ENCODE results near the gene SLC13A5.
"Not testable (repeated sequence)": the region's sequence is repeated elsewhere in the genome, so short reads cannot be mapped to it uniquely, and the experiment has no call there.

The SLC13A5 gene

DNA sequence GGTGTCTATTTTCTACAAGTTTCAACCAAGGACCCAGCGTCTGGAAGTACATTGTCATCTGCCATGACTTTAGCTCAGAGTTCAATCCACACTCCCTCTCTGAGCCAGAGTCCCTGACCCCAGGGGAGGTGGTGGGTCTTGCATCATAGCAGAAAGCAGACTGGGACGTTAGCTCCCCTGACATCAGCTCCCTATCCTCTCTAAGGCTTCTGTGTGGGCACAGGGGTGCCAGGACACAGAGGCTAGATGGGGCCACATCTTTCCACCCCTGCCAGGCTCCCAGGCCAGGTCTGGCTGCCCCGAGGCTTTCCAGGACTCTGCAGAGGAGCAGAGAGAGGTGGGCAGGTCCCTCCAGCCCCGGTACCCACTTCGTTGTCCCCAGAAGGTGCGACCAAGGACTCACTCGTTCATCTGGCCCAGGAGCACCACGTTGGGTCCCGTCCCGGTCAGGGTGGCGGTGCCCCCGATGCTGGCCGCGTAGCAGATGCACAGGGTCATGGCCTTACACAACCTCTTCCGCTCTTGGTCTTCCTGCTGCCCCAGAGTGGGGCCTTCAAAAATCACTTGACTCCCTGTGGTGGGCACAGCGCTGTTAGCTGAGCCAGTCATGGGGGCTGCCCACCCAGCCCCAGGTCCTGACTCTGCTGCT is 10.5 kb downstream of the SLC13A5 start:
- Histone ChIP-seq H3K9ac (ENCODE audit: low read depth, low read length) (no peak overlapping the region), H3K36me3 (ENCODE audit: insufficient read depth, low read length) (no peaks in the 10 kb centered on the region), H3K9me3 (ENCODE audit: control insufficient read depth, insufficient read depth, low read length) (no peaks in the 10 kb centered on the region), H3K4me1 (ENCODE audit: insufficient read depth, low read length) (peaks cover 16% of the 10 kb centered on the region; the same call in 1 of the 2 replicates)

DNA sequence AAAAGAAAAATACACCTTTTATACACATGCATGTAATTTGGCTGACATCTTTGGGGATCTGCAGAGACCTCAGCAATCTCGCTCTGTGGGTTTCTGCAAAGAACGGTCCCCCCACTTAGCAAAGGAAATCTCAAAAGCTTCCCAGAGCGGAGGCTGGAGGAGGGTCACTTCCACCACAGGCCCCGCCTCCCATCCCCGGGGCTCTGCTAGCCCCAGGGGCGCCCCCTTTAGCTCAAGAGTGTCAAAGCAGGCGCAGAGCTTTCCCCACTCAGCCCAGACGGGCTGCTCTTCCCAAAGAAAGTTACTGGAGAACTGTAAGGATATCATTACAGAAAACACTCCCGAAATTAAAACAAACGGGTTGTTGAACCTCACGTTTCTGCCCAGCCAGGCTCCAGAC is 11.4 kb downstream of the SLC13A5 start:
- H3K9ac ChIP-seq (ENCODE audit: low read depth, low read length), result no peak overlapping the region
- H3K36me3 ChIP-seq (ENCODE audit: insufficient read depth, low read length), result no peaks in the 10 kb centered on the region
- peaks cover 16% of the 10 kb centered on the region; the same call in 1 of the 2 replicates for H3K4me1 ChIP-seq (ENCODE audit: insufficient read depth, low read length)
- no peaks in the 10 kb centered on the region for H3K9me3 ChIP-seq (ENCODE audit: control insufficient read depth, insufficient read depth, low read length)

DNA sequence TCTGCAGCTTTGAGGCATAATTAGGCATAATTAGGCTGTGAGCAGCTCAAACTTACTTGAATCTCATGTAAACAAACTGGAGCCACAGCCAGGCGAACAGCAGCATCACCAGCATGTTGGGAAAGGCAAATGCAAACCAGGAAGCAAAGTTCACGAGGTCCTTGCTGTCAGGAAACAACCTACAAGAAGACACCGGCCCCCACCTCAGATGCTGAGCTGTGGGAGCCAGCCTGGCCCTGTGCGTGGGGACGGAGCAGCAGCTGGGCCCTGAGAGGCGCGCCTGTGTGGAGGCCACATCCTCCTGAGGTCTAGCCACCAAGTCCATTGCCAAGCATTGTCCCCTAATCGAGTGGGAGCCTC is 12.2 kb downstream of the SLC13A5 start:
- Histone ChIP-seq H3K9me3 (ENCODE audit: control insufficient read depth, insufficient read depth, low read length) (no peaks in the 10 kb centered on the region), H3K9ac (ENCODE audit: low read depth, low read length) (no peak overlapping the region), H3K4me1 (ENCODE audit: insufficient read depth, low read length) (peaks cover 16% of the 10 kb centered on the region; the same call in 1 of the 2 replicates), H3K36me3 (ENCODE audit: insufficient read depth, low read length) (no peaks in the 10 kb centered on the region)

DNA sequence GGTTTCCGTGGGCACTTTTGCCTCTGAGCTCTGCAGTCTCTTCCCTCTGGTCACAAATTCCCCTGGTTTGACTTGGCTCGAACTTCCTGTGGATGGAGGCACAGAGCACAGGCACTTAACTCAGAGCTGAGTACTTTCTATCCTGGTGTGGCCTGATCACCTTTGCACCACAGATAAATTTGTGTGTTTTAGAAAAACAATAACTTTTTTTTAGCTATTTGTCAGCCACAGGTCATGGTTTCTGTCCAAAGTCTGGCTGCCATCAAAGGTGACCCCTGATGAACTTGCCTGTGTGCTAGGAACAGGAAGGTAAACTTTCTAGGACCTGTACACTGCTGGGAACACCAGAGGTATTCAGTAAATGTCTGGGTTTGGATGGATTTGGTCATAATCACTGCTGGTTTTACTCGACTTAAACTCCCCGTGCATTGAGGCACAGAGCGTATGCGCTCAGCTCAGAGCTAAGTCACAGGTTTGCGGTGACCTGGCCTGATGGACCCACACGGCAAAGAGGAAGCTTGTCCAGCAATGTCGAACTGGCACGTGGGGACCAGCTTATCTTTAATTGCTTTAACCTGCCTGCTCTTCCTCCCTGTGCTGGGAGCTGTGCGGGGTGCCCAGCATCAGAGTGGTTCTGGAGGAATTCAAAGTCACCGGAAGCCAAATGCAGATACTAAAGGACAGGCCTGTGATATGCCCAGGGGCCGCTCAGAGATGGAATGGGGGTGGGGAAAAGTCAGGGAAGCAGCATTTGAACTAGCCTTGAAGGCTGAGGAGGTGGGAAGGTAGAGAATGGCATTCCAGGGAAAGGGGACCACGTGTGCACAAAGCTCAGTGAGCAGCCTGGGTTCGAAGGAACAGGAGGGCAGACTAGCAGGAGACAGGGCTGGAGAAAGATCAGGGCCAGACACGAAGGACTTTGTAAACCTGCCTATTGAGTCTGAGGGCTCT is 12.9 kb downstream of the SLC13A5 start:
- Histone ChIP-seq H3K4me1 (ENCODE audit: insufficient read depth, low read length) (peaks cover 16% of the 10 kb centered on the region; the same call in 1 of the 2 replicates), H3K36me3 (ENCODE audit: insufficient read depth, low read length) (no peaks in the 10 kb centered on the region), H3K9me3 (ENCODE audit: control insufficient read depth, insufficient read depth, low read length) (no peaks in the 10 kb centered on the region), H3K9ac (ENCODE audit: low read depth, low read length) (no peak overlapping the region)

DNA sequence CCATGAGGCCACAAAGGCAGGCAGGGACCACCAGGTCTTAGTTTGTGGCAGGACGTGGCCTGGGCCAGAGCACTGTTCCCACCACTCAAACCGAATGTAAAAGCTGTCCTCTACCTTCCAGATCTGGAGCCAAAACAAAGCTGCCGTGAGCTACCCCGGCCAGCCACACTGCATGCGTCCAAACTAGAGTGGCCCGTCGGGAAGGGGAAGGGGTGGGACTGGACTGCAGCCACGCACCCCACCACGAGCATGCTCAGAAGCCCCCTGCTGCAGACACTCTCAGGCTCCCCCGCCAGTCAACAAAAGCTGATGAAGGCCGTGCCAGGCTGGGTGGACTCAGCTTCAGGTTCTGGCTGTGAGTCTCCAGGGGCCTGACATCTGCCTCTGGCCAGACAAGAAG is 15.2 kb downstream of the SLC13A5 start:
- peaks cover 16% of the 10 kb centered on the region; the same call in 1 of the 2 replicates for H3K4me1 ChIP-seq (ENCODE audit: insufficient read depth, low read length)
- H3K9ac ChIP-seq (ENCODE audit: low read depth, low read length), result no peak overlapping the region
- no peaks in the 10 kb centered on the region for H3K36me3 ChIP-seq (ENCODE audit: insufficient read depth, low read length)
- H3K9me3 ChIP-seq (ENCODE audit: control insufficient read depth, insufficient read depth, low read length), result no peaks in the 10 kb centered on the region

DNA sequence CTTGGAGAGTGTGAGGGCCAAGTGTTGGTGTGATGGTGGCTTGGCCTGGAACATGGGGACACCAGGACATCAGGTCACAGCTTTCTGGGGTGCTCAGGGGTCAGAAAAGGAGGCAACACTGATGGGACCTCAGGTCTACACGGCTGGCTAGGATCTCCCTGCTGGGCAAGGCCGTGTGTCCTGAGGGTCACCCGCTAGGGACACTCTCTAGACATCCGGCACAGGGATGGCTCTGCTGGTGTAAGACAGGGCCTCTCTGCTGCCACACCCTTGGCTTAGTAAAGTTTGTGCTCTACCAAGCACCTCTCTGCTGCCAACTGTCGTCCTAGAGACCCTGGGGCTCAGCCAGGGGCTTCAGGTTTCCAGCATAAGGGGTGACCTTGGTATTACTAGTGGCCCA is 16.3 kb downstream of the SLC13A5 start:
- no peaks in the 10 kb centered on the region for H3K9me3 ChIP-seq (ENCODE audit: control insufficient read depth, insufficient read depth, low read length)
- peaks cover 16% of the 10 kb centered on the region; the same call in 1 of the 2 replicates for H3K4me1 ChIP-seq (ENCODE audit: insufficient read depth, low read length)
- H3K36me3 ChIP-seq (ENCODE audit: insufficient read depth, low read length), result no peaks in the 10 kb centered on the region
- H3K9ac ChIP-seq (ENCODE audit: low read depth, low read length), result no peak overlapping the region

DNA sequence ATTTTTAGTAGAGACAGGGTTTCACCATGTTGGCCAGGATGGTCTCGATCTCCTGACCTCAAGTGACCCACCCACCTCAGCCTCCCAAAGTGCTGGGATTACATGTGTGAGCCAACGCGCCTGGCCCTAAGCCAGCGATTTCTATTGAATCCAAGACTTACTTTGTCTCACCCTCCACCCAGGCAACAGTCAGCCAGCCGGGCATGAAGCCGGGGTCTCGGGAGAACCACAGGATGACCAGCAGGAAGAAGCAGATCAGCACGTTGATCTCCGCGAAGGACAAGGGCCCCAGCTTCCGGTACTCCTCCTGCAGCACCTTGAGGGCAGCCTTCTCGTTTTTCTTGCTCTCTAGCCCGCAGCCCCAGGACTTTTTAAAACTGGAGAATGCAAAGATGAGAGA is 17.6 kb downstream of the SLC13A5 start:
- Histone ChIP-seq H3K4me1 (ENCODE audit: insufficient read depth, low read length) (peaks cover 5% of the 10 kb centered on the region; the same call in 1 of the 2 replicates), H3K9me3 (ENCODE audit: control insufficient read depth, insufficient read depth, low read length) (no peaks in the 10 kb centered on the region)

DNA sequence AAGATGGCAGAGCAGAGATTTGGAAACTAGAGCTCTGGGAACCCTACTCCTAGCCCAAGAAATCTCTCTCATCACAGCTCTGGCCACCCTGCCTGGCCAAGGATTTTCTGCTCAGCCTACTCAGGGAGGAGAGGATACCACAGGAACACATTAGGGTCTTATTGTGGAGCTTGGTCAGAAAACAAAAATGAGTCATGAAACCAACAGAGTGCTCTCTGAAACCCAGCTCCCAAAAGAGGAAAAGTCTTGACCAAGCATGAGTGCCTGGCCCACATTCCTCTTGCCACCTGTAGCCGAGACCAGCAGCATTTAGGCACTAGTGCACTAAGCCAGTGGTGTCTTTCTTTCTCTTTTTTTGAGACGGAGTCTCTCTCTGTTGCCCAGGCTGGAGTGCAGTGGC is 18.1 kb downstream of the SLC13A5 start:
- Histone ChIP-seq H3K36me3 (ENCODE audit: insufficient read depth, low read length) (no peaks in the 10 kb centered on the region), H3K4me1 (ENCODE audit: insufficient read depth, low read length) (peaks cover 1% of the 10 kb centered on the region; the same call in 1 of the 2 replicates), H3K9ac (ENCODE audit: low read depth, low read length) (no peak overlapping the region), H3K9me3 (ENCODE audit: control insufficient read depth, insufficient read depth, low read length) (no peaks in the 10 kb centered on the region)

More for the DNA sequence above, 17.6 kb downstream of the SLC13A5 start:
- no peak overlapping the region for H3K9ac ChIP-seq (ENCODE audit: low read depth, low read length)
- H3K36me3 ChIP-seq (ENCODE audit: insufficient read depth, low read length), result no peaks in the 10 kb centered on the region

DNA sequence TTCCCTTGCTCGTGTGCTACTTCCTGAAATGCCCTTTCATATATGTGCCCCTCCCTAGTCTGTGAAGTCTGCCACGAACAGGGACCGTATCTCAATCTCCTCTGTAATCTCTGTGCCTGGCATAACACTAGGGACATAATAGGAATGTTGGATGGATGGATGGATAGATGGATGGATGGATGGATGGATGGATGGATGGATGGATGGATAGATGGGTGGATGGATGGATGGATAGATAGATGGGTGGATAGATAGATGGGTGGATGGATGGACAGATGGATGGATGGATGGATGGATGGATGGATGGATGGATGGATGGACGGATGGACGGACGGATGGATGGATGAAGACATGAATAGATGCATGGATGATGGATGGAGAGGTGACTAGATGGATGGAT is 21.2 kb downstream of the SLC13A5 start:
- H3K9ac ChIP-seq (ENCODE audit: low read depth, low read length); H3K36me3 ChIP-seq (ENCODE audit: insufficient read depth, low read length); H3K9me3 ChIP-seq (ENCODE audit: control insufficient read depth, insufficient read depth, low read length); H3K4me1 ChIP-seq (ENCODE audit: insufficient read depth, low read length): not testable (repeated sequence)

DNA sequence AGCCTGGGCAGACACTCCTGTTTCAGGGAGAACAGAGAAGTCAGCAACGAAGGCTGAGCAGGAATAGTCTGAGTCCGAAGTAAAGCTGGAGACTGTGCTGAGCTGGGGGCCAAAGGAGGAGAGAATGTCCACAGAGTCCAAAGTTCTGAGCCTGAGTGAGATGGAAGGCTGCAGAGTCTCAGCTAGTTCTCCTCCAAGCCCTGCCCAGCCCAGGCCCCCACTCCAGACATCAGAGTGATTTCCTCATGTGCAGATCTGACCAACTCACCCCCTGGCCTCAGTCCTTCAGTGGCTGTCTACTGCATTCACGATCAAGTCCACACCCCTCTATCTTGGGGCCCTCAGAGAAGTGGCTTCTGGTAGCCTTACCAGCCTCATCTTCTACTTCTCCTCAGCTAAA is 21.6 kb downstream of the SLC13A5 start:
- Histone ChIP-seq H3K9ac (ENCODE audit: low read depth, low read length) (no peak overlapping the region), H3K4me1 (ENCODE audit: insufficient read depth, low read length) (no peaks in the 10 kb centered on the region), H3K9me3 (ENCODE audit: control insufficient read depth, insufficient read depth, low read length) (no peaks in the 10 kb centered on the region), H3K36me3 (ENCODE audit: insufficient read depth, low read length) (no peaks in the 10 kb centered on the region)

DNA sequence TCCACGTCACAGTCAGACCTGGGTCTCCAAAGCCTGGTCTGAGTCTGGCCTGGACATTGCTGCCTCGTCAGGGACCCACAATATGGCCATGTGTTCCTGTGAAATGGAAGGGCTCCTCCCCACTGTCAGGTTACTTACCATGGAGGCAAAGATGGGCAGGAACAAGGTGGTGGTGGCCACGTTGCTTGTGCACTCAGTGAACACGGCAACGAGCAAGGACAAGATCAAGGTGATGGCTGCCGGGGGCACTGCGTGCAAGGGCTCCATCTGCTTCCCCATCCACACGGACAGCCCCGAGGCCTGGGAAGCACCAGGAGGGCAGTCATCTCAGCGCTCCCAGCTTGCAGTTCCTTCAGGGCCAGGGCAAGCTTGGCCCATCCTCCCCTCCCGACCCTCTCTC is 22.5 kb downstream of the SLC13A5 start:
- Histone ChIP-seq H3K4me1 (ENCODE audit: insufficient read depth, low read length) (no peaks in the 10 kb centered on the region), H3K9me3 (ENCODE audit: control insufficient read depth, insufficient read depth, low read length) (no peaks in the 10 kb centered on the region), H3K9ac (ENCODE audit: low read depth, low read length) (no peak overlapping the region), H3K36me3 (ENCODE audit: insufficient read depth, low read length) (no peaks in the 10 kb centered on the region)

DNA sequence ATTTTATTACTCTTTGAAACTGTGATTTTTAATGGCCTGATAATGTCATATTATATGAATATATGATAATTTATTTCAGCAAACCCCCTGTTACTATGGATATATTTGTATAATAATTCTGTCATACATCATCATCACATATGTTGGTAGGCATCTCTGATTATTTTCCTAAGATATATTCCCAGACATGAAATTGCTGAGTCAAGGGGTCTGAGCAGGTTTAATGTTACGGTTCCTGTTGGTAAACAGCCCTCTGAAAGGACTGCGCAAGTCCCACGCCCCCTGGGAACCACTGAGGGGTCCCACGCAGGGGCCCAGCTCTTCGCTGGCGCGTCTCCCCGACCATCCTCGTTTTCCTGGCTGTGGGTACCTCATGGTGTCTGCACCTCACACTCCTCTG is 24.2 kb downstream of the SLC13A5 start:
- Histone ChIP-seq H3K4me1 (ENCODE audit: insufficient read depth, low read length) (no peaks in the 10 kb centered on the region), H3K9ac (ENCODE audit: low read depth, low read length) (no peak overlapping the region), H3K9me3 (ENCODE audit: control insufficient read depth, insufficient read depth, low read length) (no peaks in the 10 kb centered on the region), H3K36me3 (ENCODE audit: insufficient read depth, low read length) (no peaks in the 10 kb centered on the region)

DNA sequence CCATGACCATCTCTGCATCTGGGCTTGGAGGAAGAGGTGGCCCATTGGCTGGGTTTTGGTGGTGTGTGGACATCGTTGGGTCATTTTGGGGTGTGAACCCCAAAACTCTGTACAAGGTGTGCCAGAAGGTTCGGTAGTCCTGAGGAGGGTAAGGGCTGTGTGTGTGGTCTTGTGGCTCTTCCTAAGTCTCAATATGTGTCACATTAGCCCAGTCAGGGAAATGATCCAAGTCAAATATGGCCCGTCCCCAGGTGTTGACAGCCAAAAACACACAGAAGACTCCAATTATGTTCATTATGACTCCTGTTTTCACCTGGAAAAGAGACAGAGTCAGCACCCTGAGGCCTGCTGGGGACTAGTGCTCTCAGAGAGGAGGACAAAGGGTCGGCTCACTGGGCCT is 27.1 kb downstream of the SLC13A5 start:
- Histone ChIP-seq H3K9ac (ENCODE audit: low read depth, low read length) (no peak overlapping the region), H3K4me1 (ENCODE audit: insufficient read depth, low read length) (no peaks in the 10 kb centered on the region), H3K36me3 (ENCODE audit: insufficient read depth, low read length) (no peaks in the 10 kb centered on the region), H3K9me3 (ENCODE audit: control insufficient read depth, insufficient read depth, low read length) (no peaks in the 10 kb centered on the region)

DNA sequence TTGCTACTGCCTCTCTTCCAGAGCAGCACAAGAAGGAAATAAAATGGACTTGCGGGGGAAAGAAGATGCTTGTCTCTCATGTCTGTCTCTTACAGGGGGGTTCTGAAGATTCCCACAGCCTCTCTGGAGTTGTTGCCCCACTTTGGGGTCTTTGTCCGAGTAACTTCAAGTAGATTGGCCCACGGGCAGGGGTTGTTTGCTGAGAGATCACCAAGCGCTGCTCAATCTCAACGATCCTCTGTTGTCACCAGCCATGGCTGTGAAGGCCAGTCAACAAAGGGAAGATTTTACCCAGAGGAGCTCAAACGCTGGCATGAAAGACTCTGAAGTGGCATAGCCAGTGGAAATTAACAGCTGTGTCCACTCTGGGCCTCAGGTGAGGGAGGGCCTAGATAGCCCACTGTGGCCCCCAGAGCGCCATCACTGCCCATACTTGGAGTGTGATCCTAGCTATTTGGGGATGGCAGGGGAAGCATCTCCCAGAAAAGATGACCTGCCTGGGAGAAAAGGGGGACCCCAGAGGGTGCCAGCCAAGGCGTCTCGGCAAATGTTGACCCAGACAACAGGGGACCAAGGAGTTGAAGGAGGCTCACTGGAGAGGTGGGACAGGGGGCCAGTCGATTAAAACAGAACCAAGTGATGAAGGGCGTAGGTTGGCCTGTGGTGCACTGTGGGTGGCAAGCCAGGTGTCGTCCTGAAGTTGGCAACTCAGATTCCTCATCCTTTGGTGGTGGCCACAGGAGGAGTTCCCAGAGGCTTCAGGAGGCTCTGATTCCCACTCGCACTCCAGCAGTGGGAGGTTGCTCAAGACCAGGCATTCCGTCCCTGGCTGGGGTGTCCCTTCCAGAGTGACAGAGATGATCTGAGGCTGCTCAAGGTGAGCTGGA is 28.0 kb downstream of the SLC13A5 start:
- no peaks in the 10 kb centered on the region for H3K4me1 ChIP-seq (ENCODE audit: insufficient read depth, low read length)
- H3K9me3 ChIP-seq (ENCODE audit: control insufficient read depth, insufficient read depth, low read length), result no peaks in the 10 kb centered on the region
- no peaks in the 10 kb centered on the region for H3K36me3 ChIP-seq (ENCODE audit: insufficient read depth, low read length)
- H3K9ac ChIP-seq (ENCODE audit: low read depth, low read length), result no peak overlapping the region

All from ES-I3 (cell line).